HEK293 (cell line): ENCODE data around the gene TVP23C.

Experiments
- YY1 ChIP-seq: fragments of 450-650 bp; formaldehyde crosslinking; IDR thresholded peaks from 2 replicates; pipeline ENCODE4 v1.5.1; 2018; ENCODE audit warnings: missing biosample characterization, missing genetic modification characterization
- TF ChIP-seq, protein P1 (sequence below): sonication (generic); formaldehyde crosslinking; IDR thresholded peaks from 2 replicates; pipeline ENCODE4 v1.8.1; 2022; ENCODE audit warnings: mild to moderate bottlenecking, moderate library complexity, missing genetic modification reagents
- TF ChIP-seq, protein P2 (sequence below): fragments of 450-650 bp; formaldehyde crosslinking; IDR thresholded peaks from 2 replicates; pipeline ENCODE4 v1.5.1; 2016; ENCODE audit warnings: missing biosample characterization, missing genetic modification characterization
- TF ChIP-seq, protein P3 (sequence below): IDR thresholded peaks from 2 replicates; pipeline ENCODE4 v1.6.1; 2011; ENCODE audit warnings: mild to moderate bottlenecking, low read depth, low read length, borderline replicate concordance
- TF ChIP-seq, protein P4 (sequence below): fragments of 450-650 bp; formaldehyde crosslinking; IDR thresholded peaks from 2 replicates; pipeline ENCODE4 v1.5.1; 2016; ENCODE audit warnings: missing biosample characterization, missing genetic modification characterization

DNA sequence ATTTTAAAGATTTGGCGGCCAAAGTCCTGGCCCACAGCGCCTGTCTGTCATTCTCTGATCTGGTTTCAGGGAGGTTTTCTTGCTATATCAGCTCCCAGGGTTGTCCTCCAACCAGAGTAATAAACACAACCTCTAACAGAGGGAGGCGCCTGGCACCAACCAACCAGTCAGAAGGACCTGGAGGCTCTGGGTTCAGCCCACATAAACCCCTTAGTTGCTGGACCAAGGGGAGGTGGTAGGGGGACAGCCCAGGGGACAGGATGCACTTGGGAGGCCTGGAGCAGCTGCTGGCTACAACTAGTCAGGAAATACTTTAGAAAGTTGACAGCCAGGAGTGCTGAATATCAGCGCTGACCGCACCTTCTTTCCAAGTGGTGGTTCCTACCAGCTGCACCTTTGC, 54.2 kb downstream of the TVP23C start:
- TF ChIP-seq, protein P1, sequence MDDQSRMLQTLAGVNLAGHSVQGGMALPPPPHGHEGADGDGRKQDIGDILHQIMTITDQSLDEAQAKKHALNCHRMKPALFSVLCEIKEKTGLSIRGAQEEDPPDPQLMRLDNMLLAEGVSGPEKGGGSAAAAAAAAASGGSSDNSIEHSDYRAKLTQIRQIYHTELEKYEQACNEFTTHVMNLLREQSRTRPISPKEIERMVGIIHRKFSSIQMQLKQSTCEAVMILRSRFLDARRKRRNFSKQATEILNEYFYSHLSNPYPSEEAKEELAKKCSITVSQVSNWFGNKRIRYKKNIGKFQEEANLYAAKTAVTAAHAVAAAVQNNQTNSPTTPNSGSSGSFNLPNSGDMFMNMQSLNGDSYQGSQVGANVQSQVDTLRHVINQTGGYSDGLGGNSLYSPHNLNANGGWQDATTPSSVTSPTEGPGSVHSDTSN: no peak
- TF ChIP-seq, protein P2, sequence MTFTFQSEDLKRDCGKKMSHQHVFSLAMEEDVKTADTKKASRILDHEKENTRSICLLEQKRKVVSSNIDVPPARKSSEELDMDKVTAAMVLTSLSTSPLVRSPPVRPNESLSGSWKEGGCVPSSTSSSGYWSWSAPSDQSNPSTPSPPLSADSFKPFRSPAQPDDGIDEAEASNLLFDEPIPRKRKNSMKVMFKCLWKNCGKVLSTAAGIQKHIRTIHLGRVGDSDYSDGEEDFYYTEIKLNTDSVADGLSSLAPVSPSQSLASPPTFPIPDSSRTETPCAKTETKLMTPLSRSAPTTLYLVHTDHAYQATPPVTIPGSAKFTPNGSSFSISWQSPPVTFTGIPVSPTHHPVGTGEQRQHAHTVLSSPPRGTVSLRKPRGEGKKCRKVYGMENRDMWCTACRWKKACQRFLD (tag by site-specific recombination): no peak
- TF ChIP-seq, protein P3, sequence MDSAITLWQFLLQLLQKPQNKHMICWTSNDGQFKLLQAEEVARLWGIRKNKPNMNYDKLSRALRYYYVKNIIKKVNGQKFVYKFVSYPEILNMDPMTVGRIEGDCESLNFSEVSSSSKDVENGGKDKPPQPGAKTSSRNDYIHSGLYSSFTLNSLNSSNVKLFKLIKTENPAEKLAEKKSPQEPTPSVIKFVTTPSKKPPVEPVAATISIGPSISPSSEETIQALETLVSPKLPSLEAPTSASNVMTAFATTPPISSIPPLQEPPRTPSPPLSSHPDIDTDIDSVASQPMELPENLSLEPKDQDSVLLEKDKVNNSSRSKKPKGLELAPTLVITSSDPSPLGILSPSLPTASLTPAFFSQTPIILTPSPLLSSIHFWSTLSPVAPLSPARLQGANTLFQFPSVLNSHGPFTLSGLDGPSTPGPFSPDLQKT: no peak
- TF ChIP-seq, protein P4, sequence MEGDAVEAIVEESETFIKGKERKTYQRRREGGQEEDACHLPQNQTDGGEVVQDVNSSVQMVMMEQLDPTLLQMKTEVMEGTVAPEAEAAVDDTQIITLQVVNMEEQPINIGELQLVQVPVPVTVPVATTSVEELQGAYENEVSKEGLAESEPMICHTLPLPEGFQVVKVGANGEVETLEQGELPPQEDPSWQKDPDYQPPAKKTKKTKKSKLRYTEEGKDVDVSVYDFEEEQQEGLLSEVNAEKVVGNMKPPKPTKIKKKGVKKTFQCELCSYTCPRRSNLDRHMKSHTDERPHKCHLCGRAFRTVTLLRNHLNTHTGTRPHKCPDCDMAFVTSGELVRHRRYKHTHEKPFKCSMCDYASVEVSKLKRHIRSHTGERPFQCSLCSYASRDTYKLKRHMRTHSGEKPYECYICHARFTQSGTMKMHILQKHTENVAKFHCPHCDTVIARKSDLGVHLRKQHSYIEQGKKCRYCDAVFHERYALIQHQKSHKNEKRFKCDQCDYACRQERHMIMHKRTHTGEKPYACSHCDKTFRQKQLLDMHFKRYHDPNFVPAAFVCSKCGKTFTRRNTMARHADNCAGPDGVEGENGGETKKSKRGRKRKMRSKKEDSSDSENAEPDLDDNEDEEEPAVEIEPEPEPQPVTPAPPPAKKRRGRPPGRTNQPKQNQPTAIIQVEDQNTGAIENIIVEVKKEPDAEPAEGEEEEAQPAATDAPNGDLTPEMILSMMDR (tag by site-specific recombination): no peak
- no peak for TF ChIP-seq YY1 (tag by site-specific recombination)
